Measurements from ENCODE around the gene CA12.

- no peak for TF ChIP-seq EZH2 (IDR thresholded peaks at IDR 0.05; ENCODE audit: borderline replicate concordance, insufficient read depth, low read depth, low read length, poor library complexity, severe bottlenecking)
- TF ChIP-seq CTCF (IDR thresholded peaks at IDR 0.05): no peak
Observed at GRCh38 chr15:63392361-63393009, 10.8 kb upstream of the CA12 start.
